Lower lobe of right lung (tissue), 2 donors: ENCODE measurements around the gene GPAT3. TPM values are rescaled to one million over a fixed set of nuclear protein-coding genes. Genes with fewer than 3 reads are reported as not detected.
A peak's percentile ranks its signal among the peaks of the same experiment; 100 is the strongest.
"Not testable (repeated sequence)": the region's sequence is repeated elsewhere in the genome, so short reads cannot be mapped to it uniquely, and the experiment has no call there.

ENCODE experiments used
- ATAC-seq, 2 donors: fragments of 200-7000 bp; cut with Tn5 transposase; one replicate each; pipeline ENCODE4 v1.9.1; 2020 to 2022; ENCODE audit warnings: mild to moderate bottlenecking in 2 of 2, moderate library complexity in 2 of 2
- DNase-seq: peaks from one replicate; pipeline ENCODE4 v3.0.0-alpha.2; 2020
- H3K27ac ChIP-seq: fragments of 200-600 bp; one replicate; pipeline ENCODE4 v1.8.0; 2022
- H3K27me3 ChIP-seq: fragments of 200-600 bp; one replicate; pipeline ENCODE4 v1.8.0; 2022; ENCODE audit warnings: low read depth
- H3K36me3 ChIP-seq: fragments of 200-600 bp; one replicate; pipeline ENCODE4 v1.8.0; 2022; ENCODE audit warnings: mild to moderate bottlenecking
- H3K4me1 ChIP-seq: fragments of 200-600 bp; one replicate; pipeline ENCODE4 v1.8.0; 2022
- H3K4me3 ChIP-seq: fragments of 200-600 bp; one replicate; pipeline ENCODE4 v1.8.0; 2022; ENCODE audit warnings: mild to moderate bottlenecking
- H3K9me3 ChIP-seq: fragments of 200-600 bp; one replicate; pipeline ENCODE4 v1.8.0; 2022
- CTCF ChIP-seq: fragments of 200-600 bp; IDR thresholded peaks from one replicate; pipeline ENCODE4 v1.8.0; 2022; ENCODE audit warnings: antibody characterized with exemption, mild to moderate bottlenecking
- intact Hi-C: fragments of 100-400 bp; cut with DNase I; formaldehyde crosslinking; loops from one replicate; pipeline ENCODE4 v1.11.0; 2022
- long read RNA-seq: library from polyadenylated mRNA; unstranded; transcript quantifications from one replicate; pipeline ENCODE4 v2.0.0, GENCODE V29; 2021
- total RNA-seq: library from RNA; stranded (reverse); fragmentation: NEBNext Ultra II Directional; extraction: Animal tissue kit (Norgen Biotek cat#: 25700); gene quantifications from one replicate; pipeline ENCODE4 v1.2.1, GENCODE V29; 2021
- donor health status: DM: no; HTN: yes; CAD: no; lungs with severe emphysema.

GPAT3 gene
- total RNA-seq, result 5.9 TPM
- long read RNA-seq, transcript GPAT3-201 (12 exons, 2,625 nt), result major isoform, 7 of 11 reads
- long read RNA-seq, partial matches to known transcripts, result 0 of 11 reads
- long read RNA-seq, other reads (novel, unspliced or antisense), result 0 of 11 reads

GRCh38 chr4:83535520-83536361 lies at the start of gene GPAT3:
Gene GPAT3 (plus strand): TSS chr4:83536108. CDS start chr4:83536623, 515 bp downstream.
- TF ChIP-seq CTCF, result no peak
- intact Hi-C loops, result no loop called here
- peak; percentile 96 for ATAC-seq
- peak within 1 kb of the TSS; percentile 79 for H3K4me3 ChIP-seq
- no peaks in the 10 kb centered on the region for H3K36me3 ChIP-seq
- no peaks in the 10 kb centered on the region for H3K27me3 ChIP-seq
- peak within 1 kb of the TSS; percentile 81 for H3K27ac ChIP-seq
- peak; percentile 91 for DNase-seq
- H3K4me1 ChIP-seq, result peaks cover 9% of the 10 kb centered on the region
- H3K9me3 ChIP-seq, result no peaks in the 10 kb centered on the region

GRCh38 chr4:83486457-83487129 lies 49.3 kb upstream of the GPAT3 start:
- no peaks in the 10 kb centered on the region for H3K27me3 ChIP-seq

GRCh38 chr4:83489711-83490326 lies 46.1 kb upstream of the GPAT3 start:
- no peak overlapping the region for H3K4me3 ChIP-seq
- DNase-seq, result no peak
- no peak overlapping the region for H3K27ac ChIP-seq
- intact Hi-C loops, result no loop called here
- no peaks in the 10 kb centered on the region for H3K36me3 ChIP-seq
- no peak for TF ChIP-seq CTCF
- no peak for ATAC-seq
- peaks cover 4% of the 10 kb centered on the region for H3K4me1 ChIP-seq
- no peaks in the 10 kb centered on the region for H3K9me3 ChIP-seq
- no peaks in the 10 kb centered on the region for H3K27me3 ChIP-seq

More at GRCh38 chr4:83486457-83487129, 49.3 kb upstream of the GPAT3 start:
- ATAC-seq (no peak), DNase-seq (no peak)
- TF ChIP-seq CTCF, result no peak
- H3K36me3 ChIP-seq, result no peaks in the 10 kb centered on the region
- intact Hi-C loops, result no loop called here
- H3K27ac ChIP-seq, result no peak overlapping the region
- peaks cover 7% of the 10 kb centered on the region for H3K4me1 ChIP-seq
- H3K9me3 ChIP-seq, result no peaks in the 10 kb centered on the region
- H3K4me3 ChIP-seq, result no peak overlapping the region

GRCh38 chr4:83490876-83491450 lies 44.9 kb upstream of the GPAT3 start:
- H3K4me3 ChIP-seq, result no peak overlapping the region
- H3K27me3 ChIP-seq, result no peaks in the 10 kb centered on the region
- H3K4me1 ChIP-seq, result no peaks in the 10 kb centered on the region
- H3K27ac ChIP-seq, result no peak overlapping the region
- ATAC-seq (peak in 1 of 2 donors; percentile 54), DNase-seq (no peak)
- TF ChIP-seq CTCF, result peak; percentile 65
- intact Hi-C loops, result no loop called here
- no peaks in the 10 kb centered on the region for H3K36me3 ChIP-seq
- H3K9me3 ChIP-seq, result no peaks in the 10 kb centered on the region

- H3K27me3 ChIP-seq, intact Hi-C loops, H3K4me1 ChIP-seq, H3K27ac ChIP-seq, H3K9me3 ChIP-seq, DNase-seq, H3K4me3 ChIP-seq, ATAC-seq, H3K36me3 ChIP-seq: not testable (repeated sequence)
Observed at GRCh38 chr4:83496085-83496917, 39.6 kb upstream of the GPAT3 start.
